HG03521 (cell line): ENCODE results near the gene ENOX2.
"Not testable (repeated sequence)": the region's sequence is repeated elsewhere in the genome, so short reads cannot be mapped to it uniquely, and the experiment has no call there.

ENCODE experiments used
- ATAC-seq: cut with Tn5 transposase; IDR thresholded peaks from one replicate; pipeline ENCODE4 v1.9.1; 2021; ENCODE audit warnings: mild to moderate bottlenecking, moderate library complexity; ENCODE audit not compliant: unreplicated experiment

The ENOX2 gene

GRCh38 chrX:130902783-130903613 is at the start of gene ENOX2:
TSS of gene ENOX2 (minus strand) at chrX:130903209. CDS start at chrX:130703216, 199,993 bp downstream.
- ATAC-seq = peak; percentile 98

DNA sequence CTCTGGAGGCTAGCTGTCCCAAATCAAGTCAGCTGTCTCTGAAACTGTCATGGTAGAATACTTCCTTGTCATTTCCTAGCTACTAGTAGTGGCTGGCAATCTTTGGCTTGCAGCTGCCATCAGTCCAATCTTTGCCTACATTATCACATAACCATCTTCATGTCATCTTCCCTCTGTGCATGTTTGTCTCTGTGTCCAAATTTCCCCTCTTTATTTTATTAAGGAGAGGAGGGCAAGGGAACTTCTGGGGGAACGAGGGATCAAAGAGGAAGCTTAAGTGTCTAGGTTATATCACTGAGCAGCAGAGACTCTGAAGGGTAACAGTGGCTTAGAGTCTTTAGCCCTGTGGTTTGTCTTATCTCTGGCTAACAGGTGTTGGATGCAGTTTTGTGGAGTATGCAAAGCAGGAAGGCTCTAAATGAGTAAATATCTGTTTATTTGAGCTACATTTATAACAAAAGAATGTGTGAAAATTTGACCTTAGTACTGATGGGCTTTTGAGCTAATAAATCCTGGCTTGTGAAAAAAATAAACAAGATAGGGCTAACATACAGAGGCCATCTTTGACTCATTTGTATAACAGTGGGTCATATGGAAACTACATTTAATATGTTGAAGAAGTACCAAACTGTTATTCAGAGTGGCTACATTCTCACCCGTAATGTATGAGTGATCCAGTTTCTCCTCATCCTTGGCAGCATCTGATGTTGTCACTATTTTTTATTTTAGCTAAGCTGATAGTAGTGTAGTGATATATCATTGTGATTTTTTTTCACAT is 49.4 kb upstream of the ENOX2 start:
- ATAC-seq = no peak

- no peak for ATAC-seq
Observed at GRCh38 chrX:130944230-130944629, 41.2 kb upstream of the ENOX2 start.

GRCh38 chrX:130937101-130937500 is 34.1 kb upstream of the ENOX2 start:
- ATAC-seq = no peak

- no peak for ATAC-seq
Observed at GRCh38 chrX:130933358-130933757, 30.3 kb upstream of the ENOX2 start.

GRCh38 chrX:130920405-130920804 is 17.4 kb upstream of the ENOX2 start:
- not testable (repeated sequence) for ATAC-seq

GRCh38 chrX:130919676-130920075 is 16.7 kb upstream of the ENOX2 start:
- ATAC-seq = not testable (repeated sequence)

GRCh38 chrX:130918498-130918897 is 15.5 kb upstream of the ENOX2 start:
- not testable (repeated sequence) for ATAC-seq

GRCh38 chrX:130916636-130917422 is 13.8 kb upstream of the ENOX2 start:
- no peak for ATAC-seq

- no peak for ATAC-seq
Observed at GRCh38 chrX:130915302-130915701, 12.3 kb upstream of the ENOX2 start.

GRCh38 chrX:130909469-130910136 is 6.6 kb upstream of the ENOX2 start:
- ATAC-seq = no peak

DNA sequence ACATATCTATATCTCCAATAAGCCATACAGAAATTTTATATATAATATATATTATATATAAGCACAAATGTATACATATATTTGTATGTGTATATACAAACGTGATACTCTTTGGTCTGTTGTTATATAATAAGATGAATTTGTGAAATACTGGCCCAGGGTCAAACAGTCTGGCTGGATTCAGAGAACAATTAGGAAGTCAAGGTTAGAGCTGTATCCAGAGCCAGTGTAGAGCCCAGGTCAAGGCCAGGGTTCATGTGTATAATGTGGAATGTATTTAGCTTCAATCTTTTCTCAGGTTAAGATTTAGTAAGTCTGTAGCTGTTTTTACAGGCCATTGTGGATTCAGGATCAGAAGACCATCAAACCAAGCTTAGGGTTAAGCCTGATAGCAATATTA is 3.8 kb upstream of the ENOX2 start:
- no peak for ATAC-seq

DNA sequence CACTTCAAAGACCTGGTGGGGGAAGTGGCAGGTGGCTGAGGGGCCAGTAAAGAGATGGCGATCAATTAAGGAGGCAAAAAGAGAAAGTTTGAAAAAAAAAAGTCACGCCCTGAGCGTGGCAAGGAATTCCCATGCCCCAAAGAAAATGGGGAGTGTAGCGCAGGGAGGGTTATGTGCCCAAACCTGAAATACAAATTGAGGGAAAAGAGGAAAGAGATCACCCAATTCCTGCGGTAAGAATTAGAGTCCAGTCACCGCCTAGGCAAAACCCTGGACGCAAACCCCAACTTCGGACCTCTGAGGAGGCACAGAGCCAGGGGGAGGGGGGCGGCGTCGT is 595 bp downstream of the ENOX2 start:
- ATAC-seq = no peak

DNA sequence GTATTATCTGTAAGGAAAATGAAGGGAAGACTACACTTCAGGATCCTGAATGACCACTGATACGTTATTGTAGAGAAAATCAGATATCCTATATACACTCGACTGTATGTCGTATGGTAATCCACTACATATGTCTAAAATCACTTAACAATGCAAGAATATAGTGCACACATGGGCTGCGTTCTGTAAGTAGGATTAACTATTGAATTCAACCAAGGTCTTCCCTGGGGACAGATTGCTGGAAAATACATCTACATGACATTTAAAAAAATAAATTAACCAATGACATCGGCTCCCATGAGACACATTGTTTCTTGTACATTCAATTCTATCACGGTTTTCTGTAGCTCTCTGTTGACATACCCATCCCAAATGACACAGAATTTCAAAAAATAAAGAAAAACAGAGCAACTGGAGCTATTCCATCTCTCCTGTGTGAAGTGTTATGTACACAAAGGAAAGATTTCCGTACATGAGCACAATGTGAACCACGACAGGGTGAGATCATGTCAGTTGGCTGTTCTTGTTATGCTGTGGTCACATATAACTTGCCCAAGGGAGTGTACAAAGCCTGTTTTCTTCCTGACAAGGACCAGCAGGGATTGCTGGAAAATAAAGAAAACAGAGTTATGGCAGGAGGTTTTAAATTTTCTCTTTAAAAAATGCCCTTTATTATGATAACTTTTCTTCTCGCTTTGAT is 6.1 kb downstream of the ENOX2 start:
- no peak for ATAC-seq

DNA sequence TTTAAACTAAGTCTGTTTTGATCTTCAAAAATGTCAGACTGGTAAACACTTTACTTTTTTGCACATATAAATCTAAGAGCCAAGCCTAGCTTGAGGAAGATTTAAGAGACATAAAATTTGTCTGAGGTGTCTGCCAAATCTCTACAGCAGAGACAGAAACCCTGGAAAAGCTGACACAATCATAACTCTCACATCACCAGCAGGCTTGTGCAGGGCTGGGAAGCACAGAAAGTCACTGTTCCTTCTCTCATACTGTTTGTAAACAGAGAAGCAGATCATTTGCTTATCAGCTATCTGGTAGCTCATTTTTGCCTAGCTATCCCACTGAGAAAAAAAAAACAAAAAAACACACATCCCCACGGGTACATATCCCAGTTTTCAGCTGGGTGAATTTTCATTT is 7.0 kb downstream of the ENOX2 start:
- ATAC-seq = no peak

- ATAC-seq = no peak
Observed at GRCh38 chrX:130895299-130895698, 7.7 kb downstream of the ENOX2 start.

GRCh38 chrX:130893356-130894085 is 9.5 kb downstream of the ENOX2 start:
- ATAC-seq = no peak

DNA sequence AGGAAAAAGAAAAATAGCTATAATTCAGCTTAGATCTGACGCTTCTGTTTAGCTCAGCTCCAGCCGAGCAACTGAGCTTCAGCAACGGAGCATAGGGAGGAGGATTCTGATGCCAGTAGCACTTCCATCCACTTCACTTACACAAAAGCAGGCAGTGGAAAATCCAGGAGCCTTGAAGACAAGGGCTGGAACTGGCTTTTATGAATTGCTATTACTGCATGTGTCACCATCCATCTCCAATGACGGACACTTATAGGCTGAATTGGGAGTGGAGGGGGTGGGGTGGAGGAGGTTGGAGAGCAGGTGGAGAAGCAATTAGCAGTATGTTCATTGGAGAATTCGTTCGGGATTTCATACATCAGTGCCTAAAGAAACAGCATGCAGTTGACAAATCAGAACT is 15.6 kb downstream of the ENOX2 start:
- ATAC-seq = no peak

DNA sequence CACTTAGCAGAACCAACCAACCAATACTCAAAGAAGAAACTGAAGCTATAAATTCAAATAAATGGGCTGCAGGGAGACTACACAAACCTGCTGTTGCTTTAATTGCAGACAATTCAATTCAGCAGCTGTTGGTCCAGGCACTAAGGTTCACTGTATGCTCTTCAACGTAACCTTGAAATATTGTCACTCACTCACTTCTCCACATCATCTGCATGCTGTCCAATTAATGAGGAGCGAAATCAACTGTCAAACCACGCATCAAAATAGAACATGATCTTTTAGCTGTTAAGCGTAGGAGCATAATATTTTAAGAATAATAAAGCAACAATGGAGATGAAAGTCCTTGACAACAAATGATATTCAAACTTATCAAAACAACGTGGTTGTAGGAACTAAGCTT is 17.0 kb downstream of the ENOX2 start:
- ATAC-seq = no peak

- no peak for ATAC-seq
Observed at GRCh38 chrX:130885508-130885907, 17.5 kb downstream of the ENOX2 start.
